ENCODE data around the gene PRKCE.

GRCh38 chr2:46066601-46067000, 415.1 kb downstream of the PRKCE start:
- no peak for TF ChIP-seq CTCF (IDR thresholded peaks at IDR 0.05)
- no peak for TF ChIP-seq POLR2A (IDR thresholded peaks at IDR 0.05)
